Body of pancreas (tissue), 4 donors: Measurements from ENCODE around the gene ZNF33A.
"Not testable (repeated sequence)": the region's sequence is repeated elsewhere in the genome, so short reads cannot be mapped to it uniquely, and the experiment has no call there.

Source experiments
- POLR2A ChIP-seq, 3 donors: fragments of 450-650 bp; IDR thresholded peaks; one replicate each; pipeline ENCODE4 v1.6.1; 2016; ENCODE audit warnings: antibody characterized with exemption in 3 of 3, mild to moderate bottlenecking in 2 of 3
- TF ChIP-seq, protein P1 (sequence below), 7 experiments: fragments of 450-650 bp in 4 of 7; fragments of 200-600 bp in 3 of 7; sonication (generic) in 3 of 7; IDR thresholded peaks; one replicate each; pipeline ENCODE4 v1.5.1; 2016 to 2019; ENCODE audit warnings: antibody characterized with exemption in 7 of 7

DNA sequence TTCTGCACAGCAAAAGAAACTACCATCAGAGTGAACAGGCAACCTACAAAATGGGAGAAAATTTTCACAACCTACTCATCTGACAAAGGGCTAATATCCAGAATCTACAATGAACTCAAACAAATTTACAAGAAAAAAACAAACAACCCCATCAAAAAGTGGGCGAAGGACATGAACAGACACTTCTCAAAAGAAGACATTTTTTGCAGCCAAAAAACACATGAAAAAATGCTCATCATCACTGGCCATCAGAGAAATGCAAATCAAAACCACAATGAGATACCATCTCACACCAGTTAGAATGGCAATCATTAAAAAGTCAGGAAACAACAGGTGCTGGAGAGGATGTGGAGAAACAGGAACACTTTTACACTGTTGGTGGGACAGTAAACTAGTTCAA, 10.0 kb upstream of the ZNF33A start:
- TF ChIP-seq, protein P1, sequence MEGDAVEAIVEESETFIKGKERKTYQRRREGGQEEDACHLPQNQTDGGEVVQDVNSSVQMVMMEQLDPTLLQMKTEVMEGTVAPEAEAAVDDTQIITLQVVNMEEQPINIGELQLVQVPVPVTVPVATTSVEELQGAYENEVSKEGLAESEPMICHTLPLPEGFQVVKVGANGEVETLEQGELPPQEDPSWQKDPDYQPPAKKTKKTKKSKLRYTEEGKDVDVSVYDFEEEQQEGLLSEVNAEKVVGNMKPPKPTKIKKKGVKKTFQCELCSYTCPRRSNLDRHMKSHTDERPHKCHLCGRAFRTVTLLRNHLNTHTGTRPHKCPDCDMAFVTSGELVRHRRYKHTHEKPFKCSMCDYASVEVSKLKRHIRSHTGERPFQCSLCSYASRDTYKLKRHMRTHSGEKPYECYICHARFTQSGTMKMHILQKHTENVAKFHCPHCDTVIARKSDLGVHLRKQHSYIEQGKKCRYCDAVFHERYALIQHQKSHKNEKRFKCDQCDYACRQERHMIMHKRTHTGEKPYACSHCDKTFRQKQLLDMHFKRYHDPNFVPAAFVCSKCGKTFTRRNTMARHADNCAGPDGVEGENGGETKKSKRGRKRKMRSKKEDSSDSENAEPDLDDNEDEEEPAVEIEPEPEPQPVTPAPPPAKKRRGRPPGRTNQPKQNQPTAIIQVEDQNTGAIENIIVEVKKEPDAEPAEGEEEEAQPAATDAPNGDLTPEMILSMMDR (IDR thresholded peaks at IDR 0.05), result not testable (repeated sequence)
- not testable (repeated sequence) for TF ChIP-seq POLR2A (IDR thresholded peaks at IDR 0.05)
